Gastrocnemius medialis (tissue), 4 donors: ENCODE data around the gene FHOD3.

Experiments
- CTCF ChIP-seq, 5 experiments: fragments of 450-650 bp in 3 of 5; fragments of 200-600 bp in 2 of 5; sonication (generic) in 2 of 5; IDR thresholded peaks in 4 of 5; conservative IDR thresholded peaks in 1 of 5; 1 replicate in 4 of 5; 2 replicates in 1 of 5; pipeline ENCODE4 v1.5.1; 2016 to 2019; ENCODE audit warnings: antibody characterized with exemption in 5 of 5, mild to moderate bottlenecking in 3 of 5, moderate library complexity in 3 of 5
- POLR2A ChIP-seq, 2 donors: fragments of 450-650 bp; IDR thresholded peaks; one replicate each; pipeline ENCODE4 v1.6.1; 2017; ENCODE audit warnings: antibody characterized with exemption in 2 of 2, mild to moderate bottlenecking in 2 of 2, moderate library complexity in 2 of 2

GRCh38 chr18:36531636-36532035, 234.1 kb downstream of the FHOD3 start:
- TF ChIP-seq CTCF (IDR thresholded peaks at IDR 0.05 in 4 of 5, conservative IDR thresholded peaks at IDR 0.05 in 1 of 5) (no peak), POLR2A (IDR thresholded peaks at IDR 0.05) (no peak)
